Fibroblast of skin of left biceps (primary cell): Measurements from ENCODE around the gene KMT2C.
"Not testable (repeated sequence)": the region's sequence is repeated elsewhere in the genome, so short reads cannot be mapped to it uniquely, and the experiment has no call there.

Experiments
- DNase-seq, 2 experiments: peaks; one replicate each; pipeline ENCODE4 v3.0.0-alpha.2; 2013; ENCODE audit warnings: low read depth in 2 of 2

KMT2C gene

GRCh38 chr7:152362128-152362926 lies 73.5 kb downstream of the KMT2C start:
- DNase-seq: no peak

- no peak for DNase-seq
These were observed 80.2 kb downstream of the KMT2C start for GRCh38 chr7:152355474-152356057.

- peak; percentile 19 to 30 for DNase-seq
These were observed 81.7 kb downstream of the KMT2C start for GRCh38 chr7:152354061-152354460.

DNA sequence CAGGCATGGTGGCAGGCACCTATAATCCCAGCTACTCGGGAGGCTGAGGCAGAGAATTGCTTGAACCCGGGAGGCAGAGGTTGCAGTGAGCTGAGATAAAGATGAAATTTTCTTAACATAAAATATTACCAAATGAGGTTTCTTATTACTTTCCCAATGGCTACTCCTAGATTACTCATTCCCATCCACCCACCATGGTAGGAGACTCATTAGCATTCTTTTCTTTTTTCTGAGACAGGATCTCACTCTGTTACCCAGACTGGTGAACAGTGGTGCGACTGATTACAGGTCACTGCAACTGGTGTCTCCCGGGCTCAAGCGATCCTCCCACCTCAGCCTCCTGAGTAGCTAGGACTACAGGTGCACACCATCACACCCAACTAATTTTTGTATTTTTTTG lies 82.5 kb downstream of the KMT2C start:
- DNase-seq: not testable (repeated sequence)

- DNase-seq: not testable (repeated sequence)
These were observed 84.1 kb downstream of the KMT2C start for GRCh38 chr7:152351747-152352146.

DNA sequence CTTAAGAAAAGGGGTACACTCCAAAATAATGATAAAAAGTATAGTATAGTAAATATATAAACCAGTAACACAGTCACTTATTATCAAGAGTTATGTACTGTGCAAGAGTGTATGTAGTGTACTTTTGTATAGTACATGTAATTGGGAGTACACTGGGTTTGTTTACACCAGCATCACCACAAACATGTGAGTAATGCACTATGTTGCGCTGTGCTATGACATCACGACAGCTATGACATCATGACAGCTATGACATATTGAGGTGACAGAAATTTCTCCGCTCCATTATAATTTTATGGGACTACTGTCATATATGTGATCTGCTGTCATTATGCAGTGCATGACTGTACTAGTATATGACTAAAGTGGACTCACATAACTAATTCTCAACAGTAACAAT lies 84.6 kb downstream of the KMT2C start:
- DNase-seq: no peak

- no peak for DNase-seq
These were observed 87.9 kb downstream of the KMT2C start for GRCh38 chr7:152347888-152348287.

DNA sequence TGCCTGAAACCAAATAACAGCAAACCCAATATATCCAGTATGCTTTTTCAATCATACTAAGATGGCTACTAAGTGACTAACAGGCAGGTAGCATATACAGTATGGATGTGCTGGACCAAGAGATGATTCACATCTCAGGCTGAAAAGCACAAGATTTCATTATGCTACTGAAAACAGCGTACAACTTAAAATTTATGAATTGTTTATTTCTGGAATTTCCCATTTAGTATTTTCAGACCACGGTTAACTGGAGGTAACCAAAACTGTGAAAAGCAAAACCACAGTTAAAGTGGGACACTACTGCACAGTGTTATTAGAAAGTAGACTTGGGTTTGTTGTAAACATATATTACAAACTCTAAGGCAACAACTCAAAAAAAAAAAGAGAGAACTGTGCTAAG lies 91.5 kb downstream of the KMT2C start:
- DNase-seq: no peak

- DNase-seq: no peak
These were observed 93.0 kb downstream of the KMT2C start for GRCh38 chr7:152342796-152343195.

DNA sequence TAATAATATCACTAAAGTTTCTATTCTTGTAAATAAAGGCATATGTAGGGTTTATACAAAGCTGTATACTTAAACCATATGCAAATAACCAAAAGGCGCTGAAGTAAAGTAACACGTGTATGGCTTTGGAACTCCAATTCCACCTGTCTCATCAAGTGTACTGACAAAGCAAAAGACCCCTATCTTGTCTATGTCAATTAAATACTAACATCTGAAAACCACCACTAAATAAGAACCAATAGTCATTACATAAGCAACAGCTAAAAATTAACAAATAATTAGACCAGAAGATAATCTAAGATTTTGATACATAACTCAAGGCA lies 93.9 kb downstream of the KMT2C start:
- no peak for DNase-seq

DNA sequence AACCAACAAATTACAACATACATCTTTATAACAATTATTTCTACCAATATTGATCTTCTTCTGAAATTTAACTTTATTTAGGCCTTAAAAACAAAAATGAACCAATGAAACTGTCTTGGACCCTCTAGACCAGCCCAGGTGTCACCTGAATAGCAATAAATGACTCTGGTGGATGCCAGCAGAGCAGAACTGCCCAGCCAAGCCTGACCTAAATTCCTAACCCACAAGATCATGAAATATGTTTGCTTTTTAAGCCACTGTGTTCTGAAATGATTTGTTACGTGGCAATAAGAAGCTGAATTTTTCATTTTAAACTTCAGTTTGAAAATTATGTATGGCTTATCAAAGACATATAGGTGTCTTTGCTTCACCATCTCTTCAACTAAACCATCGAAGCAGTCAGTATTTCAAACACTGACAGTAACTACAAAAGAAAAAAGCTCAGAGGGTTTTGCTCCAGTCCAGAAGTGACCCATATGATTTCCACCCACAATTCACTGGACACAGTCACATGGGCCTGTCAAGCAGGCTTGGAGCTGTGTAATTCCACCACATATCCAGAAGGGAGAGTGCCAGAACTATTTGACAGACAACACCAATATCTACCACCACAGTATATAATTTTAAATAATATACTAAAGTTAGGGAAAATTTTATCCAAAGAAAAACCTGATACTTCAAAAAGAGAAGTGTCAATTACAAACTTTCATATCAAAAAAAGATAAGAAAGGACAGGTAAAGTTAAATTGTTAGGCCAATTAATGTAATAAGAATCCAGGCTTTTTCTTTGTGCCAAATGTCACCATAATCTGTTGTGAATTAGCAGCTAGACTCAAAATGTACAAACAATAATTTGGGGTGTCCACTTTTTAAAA lies 94.5 kb downstream of the KMT2C start:
- DNase-seq: peak; percentile 10

DNA sequence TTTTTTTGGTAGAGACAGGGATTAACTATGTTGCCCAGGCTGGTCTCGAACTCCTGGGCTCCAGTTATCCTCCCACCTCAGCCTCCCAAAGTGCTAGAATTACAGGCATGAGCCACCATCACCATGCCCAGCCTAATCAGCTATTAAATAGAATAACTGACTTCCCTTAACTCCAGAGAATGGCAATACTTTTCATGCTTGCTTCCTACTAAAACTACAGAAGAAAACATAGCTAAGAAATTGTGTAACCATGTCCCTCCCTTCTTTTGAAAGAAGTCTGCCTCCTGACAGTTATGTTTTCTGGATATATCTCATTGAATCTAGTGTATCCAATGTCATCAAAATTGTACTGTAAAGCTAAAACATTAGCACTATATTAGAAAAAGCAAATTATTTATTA lies 95.6 kb downstream of the KMT2C start:
- DNase-seq: no peak

GRCh38 chr7:152338561-152338960 lies 97.2 kb downstream of the KMT2C start:
- no peak for DNase-seq

DNA sequence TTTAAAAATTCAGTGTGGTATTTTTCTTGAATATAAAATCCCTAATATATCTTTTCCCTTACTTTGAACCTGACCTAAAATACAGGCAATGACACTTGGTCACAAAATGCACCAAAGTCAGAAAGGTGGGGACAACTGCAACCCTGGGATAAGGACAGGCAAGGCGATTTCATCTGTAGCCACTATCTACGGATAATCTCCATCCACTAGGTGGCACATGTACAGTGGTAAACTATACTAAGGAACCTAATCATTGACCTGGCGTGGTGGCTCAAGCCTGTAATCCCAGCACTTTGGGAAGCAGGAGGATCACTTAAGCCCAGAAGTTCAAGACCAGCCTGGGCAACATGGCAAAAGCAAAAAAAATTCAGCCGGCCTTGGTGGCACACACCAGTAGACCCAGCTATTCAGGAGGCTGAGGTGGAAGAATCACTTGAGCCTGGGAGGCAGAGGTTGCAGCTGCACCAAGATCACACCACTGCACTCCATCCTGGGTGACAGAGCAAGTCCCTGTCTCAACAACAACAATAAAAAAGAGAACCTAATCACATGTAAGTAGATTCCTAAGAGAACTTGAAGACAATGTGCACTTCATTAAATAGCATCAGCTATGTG lies 98.9 kb downstream of the KMT2C start:
- no peak for DNase-seq

GRCh38 chr7:152335900-152336571 lies 99.8 kb downstream of the KMT2C start:
- no peak for DNase-seq

DNA sequence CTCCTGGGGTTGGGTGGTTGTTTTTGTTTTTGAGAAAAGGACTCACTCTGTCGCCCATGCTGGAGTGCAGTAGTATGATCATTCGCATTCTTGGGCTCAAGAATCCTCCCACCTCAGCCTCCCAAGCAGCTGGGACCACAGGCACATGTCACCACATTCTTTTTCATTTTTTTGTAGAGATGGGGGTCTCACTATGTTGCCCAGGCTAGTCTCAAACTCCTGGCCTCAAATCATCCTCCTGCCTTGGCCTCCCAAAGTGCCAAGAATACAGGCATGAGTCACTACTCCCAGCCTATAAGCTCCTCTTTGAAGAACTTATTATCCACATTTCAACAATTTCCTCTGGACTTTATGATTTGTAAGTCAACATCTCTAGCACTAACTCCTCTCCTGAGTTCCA lies 102.7 kb downstream of the KMT2C start:
- DNase-seq: no peak

- no peak for DNase-seq
These were observed 105.0 kb downstream of the KMT2C start for GRCh38 chr7:152330827-152331226.

- DNase-seq: no peak
These were observed 106.3 kb downstream of the KMT2C start for GRCh38 chr7:152329469-152329868.

- no peak for DNase-seq
These were observed 107.6 kb downstream of the KMT2C start for GRCh38 chr7:152328234-152328633.

GRCh38 chr7:152315845-152316244 lies 120.0 kb downstream of the KMT2C start:
- DNase-seq: no peak

- DNase-seq: peak; percentile 63 to 64
These were observed 121.8 kb downstream of the KMT2C start for GRCh38 chr7:152313831-152314604.
